Epithelial cell of umbilical artery (primary cell): ENCODE data around the gene ZNF281. TPM values are rescaled to one million over a fixed set of nuclear protein-coding genes. Genes with fewer than 3 reads are reported as not detected.

Experiments used
- total RNA-seq: library from RNA; depleted of rRNA; stranded (reverse); fragments of >200 nt; gene quantifications from 2 replicates; pipeline ENCODE4 v1.2.3, GENCODE V29; 2014

Gene ZNF281
- total RNA-seq, result 19.5 and 21.1 TPM in 2 replicates

GRCh38 chr1:200409761-200410565 is at the start of gene ZNF281:
Gene ZNF281 (minus strand): TSS chr1:200410036. CDS start chr1:200409705, 331 bp downstream.

Other genes starting within 250 kb of the ZNF281 start
- gene KIF14, start 210.7 kb upstream of the ZNF281 start, total RNA-seq, result 8.8 and 10.9 TPM in 2 replicates